ENCODE results near the gene CEP44.

Gene CEP44

DNA sequence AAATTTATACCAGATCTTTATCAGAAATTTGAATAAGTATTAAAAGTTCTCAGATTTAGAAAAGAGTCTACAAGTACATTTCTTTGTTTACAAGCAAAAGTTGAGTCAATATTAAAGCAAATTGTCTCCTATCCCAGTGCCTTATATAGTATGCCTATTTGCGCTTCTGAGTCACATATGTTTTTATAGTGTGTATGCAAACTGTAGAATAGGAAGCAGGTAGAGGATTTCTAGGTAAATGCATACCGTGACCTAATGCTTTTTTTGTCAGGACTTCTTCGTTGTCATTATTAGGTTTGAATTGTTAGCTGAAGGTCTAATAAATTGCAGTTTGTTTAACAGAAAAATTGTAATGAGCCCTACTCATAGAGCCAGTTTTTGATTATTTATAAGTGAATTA is 22.2 kb downstream of the CEP44 start:
- TF ChIP-seq FOXM1 (IDR thresholded peaks at IDR 0.05; ENCODE audit: borderline replicate concordance, low read depth): no peak

DNA sequence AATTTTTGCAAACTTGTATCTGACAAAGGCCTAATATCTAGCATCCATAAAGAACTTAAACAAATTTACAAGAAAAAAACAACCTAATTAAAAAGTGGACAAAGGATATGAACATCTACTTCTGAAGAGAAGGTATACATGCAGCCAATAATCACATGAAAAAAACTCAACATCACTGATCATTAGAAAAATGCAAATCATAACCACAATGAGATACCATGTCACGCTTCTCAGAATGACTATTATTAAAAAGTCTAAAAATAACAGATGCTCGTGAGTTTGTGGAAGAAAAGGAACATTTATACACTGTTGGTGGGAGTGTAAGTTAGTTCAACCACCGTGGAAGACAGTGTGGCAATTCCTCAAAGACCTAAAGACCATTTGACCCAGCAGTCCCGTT is 24.0 kb downstream of the CEP44 start:
- no peak for TF ChIP-seq FOXM1 (IDR thresholded peaks at IDR 0.05; ENCODE audit: borderline replicate concordance, low read depth)
- no peak for TF ChIP-seq NFIC (IDR thresholded peaks at IDR 0.05)
- no peak for TF ChIP-seq TAF1 (IDR thresholded peaks at IDR 0.05; ENCODE audit: low read depth)
- TF ChIP-seq EP300 (IDR thresholded peaks at IDR 0.05; ENCODE audit: borderline replicate concordance): no peak
- no peak for TF ChIP-seq CREB1 (IDR thresholded peaks at IDR 0.05; ENCODE audit: low read depth)
- no peak for TF ChIP-seq YY1 (IDR thresholded peaks at IDR 0.05; ENCODE audit: low read depth)
- no peak for TF ChIP-seq TCF12 (IDR thresholded peaks at IDR 0.05; ENCODE audit: low read depth)
- no peak for TF ChIP-seq RAD21 (IDR thresholded peaks at IDR 0.05; ENCODE audit: low read depth)
- no peak for TF ChIP-seq ZBTB7A (IDR thresholded peaks at IDR 0.05; ENCODE audit: low read depth)
- TF ChIP-seq, protein P1, sequence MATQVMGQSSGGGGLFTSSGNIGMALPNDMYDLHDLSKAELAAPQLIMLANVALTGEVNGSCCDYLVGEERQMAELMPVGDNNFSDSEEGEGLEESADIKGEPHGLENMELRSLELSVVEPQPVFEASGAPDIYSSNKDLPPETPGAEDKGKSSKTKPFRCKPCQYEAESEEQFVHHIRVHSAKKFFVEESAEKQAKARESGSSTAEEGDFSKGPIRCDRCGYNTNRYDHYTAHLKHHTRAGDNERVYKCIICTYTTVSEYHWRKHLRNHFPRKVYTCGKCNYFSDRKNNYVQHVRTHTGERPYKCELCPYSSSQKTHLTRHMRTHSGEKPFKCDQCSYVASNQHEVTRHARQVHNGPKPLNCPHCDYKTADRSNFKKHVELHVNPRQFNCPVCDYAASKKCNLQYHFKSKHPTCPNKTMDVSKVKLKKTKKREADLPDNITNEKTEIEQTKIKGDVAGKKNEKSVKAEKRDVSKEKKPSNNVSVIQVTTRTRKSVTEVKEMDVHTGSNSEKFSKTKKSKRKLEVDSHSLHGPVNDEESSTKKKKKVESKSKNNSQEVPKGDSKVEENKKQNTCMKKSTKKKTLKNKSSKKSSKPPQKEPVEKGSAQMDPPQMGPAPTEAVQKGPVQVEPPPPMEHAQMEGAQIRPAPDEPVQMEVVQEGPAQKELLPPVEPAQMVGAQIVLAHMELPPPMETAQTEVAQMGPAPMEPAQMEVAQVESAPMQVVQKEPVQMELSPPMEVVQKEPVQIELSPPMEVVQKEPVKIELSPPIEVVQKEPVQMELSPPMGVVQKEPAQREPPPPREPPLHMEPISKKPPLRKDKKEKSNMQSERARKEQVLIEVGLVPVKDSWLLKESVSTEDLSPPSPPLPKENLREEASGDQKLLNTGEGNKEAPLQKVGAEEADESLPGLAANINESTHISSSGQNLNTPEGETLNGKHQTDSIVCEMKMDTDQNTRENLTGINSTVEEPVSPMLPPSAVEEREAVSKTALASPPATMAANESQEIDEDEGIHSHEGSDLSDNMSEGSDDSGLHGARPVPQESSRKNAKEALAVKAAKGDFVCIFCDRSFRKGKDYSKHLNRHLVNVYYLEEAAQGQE (IDR thresholded peaks at IDR 0.05; ENCODE audit: low read depth): no peak
- no peak for TF ChIP-seq CEBPB (IDR thresholded peaks at IDR 0.05)
- TF ChIP-seq, protein P2, sequence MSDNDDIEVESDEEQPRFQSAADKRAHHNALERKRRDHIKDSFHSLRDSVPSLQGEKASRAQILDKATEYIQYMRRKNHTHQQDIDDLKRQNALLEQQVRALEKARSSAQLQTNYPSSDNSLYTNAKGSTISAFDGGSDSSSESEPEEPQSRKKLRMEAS (IDR thresholded peaks at IDR 0.05): no peak
- no peak for TF ChIP-seq TEAD4 (IDR thresholded peaks at IDR 0.05)
- no peak for TF ChIP-seq EGR1 (IDR thresholded peaks at IDR 0.05)
- TF ChIP-seq, protein P3, sequence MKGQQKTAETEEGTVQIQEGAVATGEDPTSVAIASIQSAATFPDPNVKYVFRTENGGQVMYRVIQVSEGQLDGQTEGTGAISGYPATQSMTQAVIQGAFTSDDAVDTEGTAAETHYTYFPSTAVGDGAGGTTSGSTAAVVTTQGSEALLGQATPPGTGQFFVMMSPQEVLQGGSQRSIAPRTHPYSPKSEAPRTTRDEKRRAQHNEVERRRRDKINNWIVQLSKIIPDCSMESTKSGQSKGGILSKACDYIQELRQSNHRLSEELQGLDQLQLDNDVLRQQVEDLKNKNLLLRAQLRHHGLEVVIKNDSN (IDR thresholded peaks at IDR 0.05): no peak

DNA sequence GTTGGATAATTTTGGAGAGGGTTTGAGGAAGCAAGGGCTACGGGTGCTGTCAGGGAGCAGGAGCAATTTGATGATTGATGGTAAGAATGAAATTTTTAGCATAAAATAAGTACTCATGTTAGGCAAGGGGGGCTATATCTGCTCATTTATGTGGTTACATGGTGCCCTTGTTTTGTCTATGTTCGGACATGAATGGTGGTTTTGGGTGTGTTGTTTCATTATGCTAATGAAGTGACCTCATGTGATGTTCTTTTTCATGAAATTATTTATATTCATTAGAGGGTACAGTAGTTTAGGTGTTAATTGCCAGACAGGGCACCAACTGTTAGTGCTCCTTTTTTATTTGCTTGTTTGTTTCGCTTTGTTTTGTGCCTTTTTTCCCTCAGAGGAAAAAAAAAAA is 29.3 kb downstream of the CEP44 start:
- TF ChIP-seq, protein P3 (IDR thresholded peaks at IDR 0.05): no peak
- TF ChIP-seq, protein P1 (IDR thresholded peaks at IDR 0.05; ENCODE audit: low read depth): no peak
- TF ChIP-seq CEBPB (IDR thresholded peaks at IDR 0.05) (no peak), EGR1 (IDR thresholded peaks at IDR 0.05) (no peak), ZBTB7A (IDR thresholded peaks at IDR 0.05; ENCODE audit: low read depth) (no peak), TEAD4 (IDR thresholded peaks at IDR 0.05) (no peak)

DNA sequence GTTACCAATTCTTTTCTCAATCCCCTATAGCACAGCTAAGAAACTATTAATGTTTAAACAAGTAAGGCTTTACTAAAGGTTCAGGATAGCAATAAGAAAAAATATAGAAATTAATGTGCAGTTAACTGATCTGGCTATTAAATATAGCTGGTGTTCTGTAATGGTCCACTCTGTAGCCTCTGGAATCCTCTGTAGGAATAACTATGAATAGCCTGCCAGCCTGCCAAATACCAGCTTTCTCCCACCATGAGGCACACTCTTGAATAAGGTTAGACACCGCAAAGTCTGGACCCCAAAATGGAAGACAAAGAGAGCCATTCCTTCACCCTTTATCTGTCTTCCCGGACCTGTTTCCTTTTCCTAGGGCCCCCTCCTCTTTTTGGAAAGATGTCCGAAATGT is 30.6 kb downstream of the CEP44 start:
- TF ChIP-seq TAF1 (IDR thresholded peaks at IDR 0.05; ENCODE audit: low read depth) (no peak), TCF12 (IDR thresholded peaks at IDR 0.05; ENCODE audit: low read depth) (no peak), RAD21 (IDR thresholded peaks at IDR 0.05; ENCODE audit: low read depth) (no peak), YY1 (IDR thresholded peaks at IDR 0.05; ENCODE audit: low read depth) (no peak), EGR1 (IDR thresholded peaks at IDR 0.05) (no peak), FOXM1 (IDR thresholded peaks at IDR 0.05; ENCODE audit: borderline replicate concordance, low read depth) (no peak), CREB1 (IDR thresholded peaks at IDR 0.05; ENCODE audit: low read depth) (no peak), NFIC (IDR thresholded peaks at IDR 0.05) (no peak)
- TF ChIP-seq, protein P2 (IDR thresholded peaks at IDR 0.05): no peak
- TF ChIP-seq, protein P3 (IDR thresholded peaks at IDR 0.05): no peak
- TF ChIP-seq, protein P1 (IDR thresholded peaks at IDR 0.05; ENCODE audit: low read depth): no peak

DNA sequence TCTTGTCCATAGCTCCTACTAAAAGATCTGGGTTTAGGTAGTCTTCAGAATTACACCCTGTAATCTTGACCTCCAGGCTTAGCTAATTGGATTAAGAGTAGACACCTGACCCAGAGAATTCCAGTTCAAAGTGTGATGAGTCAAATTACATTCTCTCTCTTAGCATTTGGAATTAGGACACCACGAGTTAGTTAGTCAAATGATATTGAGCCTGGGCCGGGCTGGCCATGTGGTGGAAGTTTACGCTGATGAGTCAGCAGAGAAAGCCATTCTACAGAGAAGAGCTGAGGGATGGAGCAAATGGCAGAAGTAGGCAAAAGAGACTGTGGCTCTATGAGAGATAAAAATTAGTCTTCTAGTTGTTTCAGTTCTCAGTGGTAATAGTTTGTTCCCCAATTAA is 31.1 kb downstream of the CEP44 start:
- TF ChIP-seq ZBTB7A (IDR thresholded peaks at IDR 0.05; ENCODE audit: low read depth): no peak
- TF ChIP-seq CREB1 (IDR thresholded peaks at IDR 0.05; ENCODE audit: low read depth): no peak
- no peak for TF ChIP-seq EP300 (IDR thresholded peaks at IDR 0.05; ENCODE audit: borderline replicate concordance)
- TF ChIP-seq TAF1 (IDR thresholded peaks at IDR 0.05; ENCODE audit: low read depth): no peak
- no peak for TF ChIP-seq EGR1 (IDR thresholded peaks at IDR 0.05)
- TF ChIP-seq CEBPB (IDR thresholded peaks at IDR 0.05): no peak
- TF ChIP-seq TCF12 (IDR thresholded peaks at IDR 0.05; ENCODE audit: low read depth): no peak
- TF ChIP-seq, protein P3 (IDR thresholded peaks at IDR 0.05): no peak
- TF ChIP-seq, protein P2 (IDR thresholded peaks at IDR 0.05): no peak
- TF ChIP-seq TEAD4 (IDR thresholded peaks at IDR 0.05): no peak
- TF ChIP-seq YY1 (IDR thresholded peaks at IDR 0.05; ENCODE audit: low read depth): no peak

Data from Ishikawa (cell line).